Endothelial cell of umbilical vein (primary cell): Measurements from ENCODE around the gene AGT. TPM values are rescaled to one million over a fixed set of nuclear protein-coding genes. Genes with fewer than 3 reads are reported as not detected.
"Not testable (repeated sequence)": the region's sequence is repeated elsewhere in the genome, so short reads cannot be mapped to it uniquely, and the experiment has no call there.

ENCODE experiments used
- BruUV-seq: library from RNA; stranded (reverse); fragments of 400-500 nt; replicated peaks from 2 replicates; lab custom pipeline; 2021; lab: Mats Ljungman, UMichigan
- CTCF ChIA-PET: fragments of 300-600, 350-600 bp; sonication (Branson Sonifier 250); formaldehyde crosslinking; loops from one replicate; lab custom pipeline; 2021; ENCODE audit warnings: antibody characterized with exemption, inconsistent platforms; lab: Charles Lee
- POLR2A ChIA-PET: fragments of 300-600, 350-600 bp; sonication (Branson Sonifier 250); formaldehyde crosslinking; loops from one replicate; lab custom pipeline; 2021; ENCODE audit warnings: antibody characterized with exemption, inconsistent platforms; lab: Charles Lee
- DNase-seq: peaks from one replicate; pipeline ENCODE4 v3.0.0-alpha.2; 2011; ENCODE audit warnings: low read depth, low spot score
- FAIRE-seq: peaks from 2 replicates; lab custom pipeline; 2011; peaks lifted over from hg19 to GRCh38; lab: Jason Lieb, UNC
- H2AFZ ChIP-seq: 2 replicates; pipeline ENCODE4 v1.6.0; 2012; ENCODE audit warnings: low read depth, low read length, control low read depth, inconsistent platforms
- H3K27ac ChIP-seq: 2 replicates; pipeline ENCODE4 v1.5.1; 2011; ENCODE audit warnings: low read depth, mild to moderate bottlenecking, control low read depth, low read length, moderate library complexity; ENCODE audit not compliant: insufficient read depth
- H3K27me3 ChIP-seq, 2 experiments: 2 replicates each; pipeline versions ENCODE4 v1.6.0 to v1.6.1; 2011; ENCODE audit warnings: low read length in 2 of 2, mixed read lengths in 1 of 2; ENCODE audit not compliant: control insufficient read depth in 2 of 2, insufficient read depth in 2 of 2
- H3K36me3 ChIP-seq, 2 experiments: 2 replicates in 1 of 2; 3 replicates in 1 of 2; pipeline ENCODE4 v1.5.1; 2011; ENCODE audit warnings: low read length in 2 of 2, mild to moderate bottlenecking in 1 of 2, moderate library complexity in 1 of 2; ENCODE audit not compliant: control insufficient read depth in 2 of 2, insufficient read depth in 2 of 2; ENCODE audit errors: extremely low read depth in 1 of 2
- H3K4me1 ChIP-seq: 3 replicates; pipeline ENCODE4 v1.5.1; 2011; ENCODE audit warnings: mild to moderate bottlenecking, low read length; ENCODE audit not compliant: control insufficient read depth, insufficient read depth; ENCODE audit errors: extremely low read depth
- H3K4me2 ChIP-seq: 2 replicates; pipeline ENCODE4 v1.6.1; 2011; ENCODE audit warnings: low read length, control low read depth, mixed read lengths; ENCODE audit not compliant: insufficient read depth
- H3K4me3 ChIP-seq, 3 experiments: fragments of 200-600 bp in 1 of 3; sonication (generic), shearing (Covaris generic) in 1 of 3; replicated peaks in 1 of 3; 2 replicates each; pipeline ENCODE4 v1.5.1; 2011 to 2016; ENCODE audit warnings: control low read depth in 3 of 3, low read length in 3 of 3, mild to moderate bottlenecking in 2 of 3, inconsistent platforms in 1 of 3, low read depth in 1 of 3, moderate library complexity in 1 of 3; ENCODE audit not compliant: insufficient read depth in 1 of 3
- H3K79me2 ChIP-seq: 2 replicates; pipeline ENCODE4 v1.6.0; 2012; ENCODE audit warnings: low read length, inconsistent platforms; ENCODE audit not compliant: control insufficient read depth, insufficient read depth
- H3K9ac ChIP-seq: replicated peaks from 2 replicates; pipeline ENCODE3; 2011; ENCODE audit warnings: low read length, control low read depth; ENCODE audit not compliant: insufficient read depth; ENCODE audit errors: extremely low read depth
- H3K9me1 ChIP-seq: replicated peaks from 3 replicates; pipeline ENCODE4 v1.6.0; 2011; ENCODE audit warnings: mild to moderate bottlenecking, low read length; ENCODE audit not compliant: control insufficient read depth, insufficient read depth; ENCODE audit errors: extremely low read depth
- H3K9me3 ChIP-seq: replicated peaks from 2 replicates; pipeline ENCODE4 v1.5.1; 2012; ENCODE audit warnings: low read length, inconsistent platforms; ENCODE audit not compliant: control insufficient read depth, insufficient read depth
- H4K20me1 ChIP-seq: replicated peaks from 2 replicates; pipeline ENCODE3; 2011; ENCODE audit warnings: mild to moderate bottlenecking, low read length; ENCODE audit not compliant: control insufficient read depth, insufficient read depth; ENCODE audit errors: extremely low read depth
- CTCF ChIP-seq, 2 donors: IDR thresholded peaks; 1 replicate in 1 of 2; 2 replicates in 1 of 2; pipeline ENCODE4 v1.5.1; 2011; ENCODE audit warnings: low read length in 2 of 2, mild to moderate bottlenecking in 2 of 2, moderate library complexity in 2 of 2, control low read depth in 1 of 2, inconsistent platforms in 1 of 2, low read depth in 1 of 2; ENCODE audit not compliant: insufficient read depth in 1 of 2; ENCODE audit errors: extremely low read depth in 1 of 2
- EZH2 ChIP-seq: IDR thresholded peaks from 2 replicates; pipeline ENCODE4 v1.6.1; 2012; ENCODE audit warnings: borderline replicate concordance, low read depth, mild to moderate bottlenecking, moderate library complexity, low read length, inconsistent platforms; ENCODE audit not compliant: severe bottlenecking
- FOS ChIP-seq: IDR thresholded peaks from 2 replicates; pipeline ENCODE4 v1.6.1; 2011; ENCODE audit warnings: mild to moderate bottlenecking, low read length, moderate library complexity, borderline replicate concordance; ENCODE audit not compliant: insufficient read depth
- GATA2 ChIP-seq: IDR thresholded peaks from 2 replicates; pipeline ENCODE4 v1.7.0; 2011; ENCODE audit warnings: low read depth, mild to moderate bottlenecking, moderate library complexity, mixed read lengths, low read length; ENCODE audit not compliant: insufficient read length, insufficient read depth
- JUN ChIP-seq: IDR thresholded peaks from 2 replicates; pipeline ENCODE4 v1.6.1; 2011; ENCODE audit warnings: borderline replicate concordance, low read depth; ENCODE audit not compliant: insufficient read length, insufficient read depth
- MAX ChIP-seq: IDR thresholded peaks from 2 replicates; pipeline ENCODE4 v1.6.1; 2011; ENCODE audit not compliant: insufficient read depth, insufficient read length
- MYC ChIP-seq: IDR thresholded peaks from one replicate; pipeline ENCODE4 v1.6.1; 2011; ENCODE audit warnings: mild to moderate bottlenecking, low read depth, low read length
- POLR2A ChIP-seq: IDR thresholded peaks from 2 replicates; pipeline ENCODE4 v1.6.1; 2012; ENCODE audit warnings: low read depth, mild to moderate bottlenecking, control low read depth, low read length
- POLR2AphosphoS5 ChIP-seq: IDR thresholded peaks from 2 replicates; pipeline ENCODE4 v1.6.1; 2012; ENCODE audit warnings: low read depth, mild to moderate bottlenecking, control low read depth, low read length, moderate library complexity; ENCODE audit not compliant: insufficient read depth
- dilution Hi-C: fragments of 300-500 bp; cut with MboI; formaldehyde crosslinking; loops from one replicate; pipeline ENCODE4 v1.15.0; 2019; ENCODE audit warnings: low sequenced_read_pairs; ENCODE audit not compliant: extremely low pct_ligation_motif_present
- intact Hi-C: fragments of 100-400 bp; cut with micrococcal nuclease; formaldehyde crosslinking; loops from one replicate; pipeline ENCODE4 v1.10.0; 2022
- polyA plus RNA-seq, 4 experiments: library from polyadenylated mRNA; depleted of rRNA in 3 of 4; stranded (reverse) in 3 of 4; unstranded in 1 of 4; fragments of >200 nt; gene quantifications; 2 replicates each; pipeline versions ENCODE4 v1.2.1 to v1.2.3, GENCODE V29; 2011 to 2012; ENCODE audit warnings: missing spikeins in 1 of 4
- total RNA-seq: library from RNA; stranded (reverse); gene quantifications from 2 replicates; pipeline ENCODE4 v1.2.3, GENCODE V29; 2021

AGT gene
- total and polyA plus RNA-seq, 2 donors (not counting 3 experiments of a cell fraction or from before 2014, with no cell fraction given): not detected

GRCh38 chr1:230699716-230700115 is 14.2 kb downstream of the AGT start:
- no peaks in the 10 kb centered on the region for H3K27me3 ChIP-seq
- intact Hi-C loops (no loop called here), dilution Hi-C loops (no loop called here)
- no peaks in the 10 kb centered on the region for H3K36me3 ChIP-seq
- H3K4me3 ChIP-seq: no peak overlapping the region
- DNase-seq (no peak), FAIRE-seq (no peak)
- ChIA-PET CTCF (no interaction called here), POLR2A (no interaction called here)
- H3K9ac ChIP-seq: no peak overlapping the region
- no TSS peak for BruUV-seq
- no peaks in the 10 kb centered on the region for H3K79me2 ChIP-seq
- no peak overlapping the region for H3K4me2 ChIP-seq
- no peak overlapping the region for H3K27ac ChIP-seq
- no peaks in the 10 kb centered on the region for H3K9me1 ChIP-seq
- no peaks in the 10 kb centered on the region for H3K4me1 ChIP-seq
- no peaks in the 10 kb centered on the region for H3K9me3 ChIP-seq
- no peak overlapping the region for H2AFZ ChIP-seq
- TF ChIP-seq JUN (no peak), CTCF (IDR thresholded peaks at IDR 0.05; ENCODE audit: extremely low read depth in 1 of 2, insufficient read depth in 1 of 2, low read depth in 1 of 2, low read length in 2 of 2) (no peak), POLR2A (no peak), FOS (no peak), POLR2AphosphoS5 (no peak), MYC (no peak), GATA2 (no peak), EZH2 (no peak), MAX (no peak)
- H4K20me1 ChIP-seq: no peaks in the 10 kb centered on the region

- H3K4me2 ChIP-seq, H2AFZ ChIP-seq, BruUV-seq, H3K27me3 ChIP-seq, H3K9me3 ChIP-seq, dilution Hi-C loops, intact Hi-C loops, H3K27ac ChIP-seq, H3K79me2 ChIP-seq, H3K9ac ChIP-seq, FAIRE-seq, H4K20me1 ChIP-seq, H3K9me1 ChIP-seq, H3K4me1 ChIP-seq, DNase-seq, POLR2A ChIA-PET, H3K36me3 ChIP-seq, H3K4me3 ChIP-seq, CTCF ChIA-PET: not testable (repeated sequence)
These were observed 15.0 kb downstream of the AGT start for GRCh38 chr1:230698964-230699363.
